Prostate gland (tissue), 2 donors: ENCODE results near the gene PITX1. TPM values are rescaled to one million over a fixed set of nuclear protein-coding genes. Genes with fewer than 3 reads are reported as not detected.

ENCODE experiments used
- DNase-seq: peaks from one replicate; pipeline ENCODE4 v3.0.0-alpha.2; 2019; ENCODE audit warnings: low spot score
- H3K27ac ChIP-seq, 2 donors: fragments of 200-600 bp; sonication (generic); 2 replicates each; pipeline ENCODE4 v1.5.1; 2017 to 2019
- H3K27me3 ChIP-seq: fragments of 200-600 bp; sonication (generic); replicated peaks from 2 replicates; pipeline ENCODE4 v1.5.1; 2019; ENCODE audit not compliant: insufficient read depth
- H3K36me3 ChIP-seq, 2 donors: fragments of 200-600 bp; sonication (generic); 1 replicate in 1 of 2; 2 replicates in 1 of 2; pipeline versions ENCODE4 v1.5.1 to v1.8.1; 2017 to 2019
- H3K4me1 ChIP-seq: fragments of 200-600 bp; sonication (generic); replicated peaks from 2 replicates; pipeline ENCODE4 v1.5.1; 2019
- H3K4me3 ChIP-seq, 2 donors: fragments of 200-600 bp; sonication (generic); 2 replicates each; pipeline ENCODE4 v1.5.1; 2017 to 2019
- H3K9me3 ChIP-seq: fragments of 200-600 bp; sonication (generic); 2 replicates; pipeline ENCODE4 v1.5.1; 2017
- CTCF ChIP-seq, 4 experiments: fragments of 200-600 bp in 2 of 4; fragments of 450-650 bp in 2 of 4; sonication (generic) in 2 of 4; IDR thresholded peaks; 1 replicate in 3 of 4; 2 replicates in 1 of 4; pipeline ENCODE4 v1.5.1; 2016 to 2019; ENCODE audit warnings: antibody characterized with exemption in 4 of 4, mild to moderate bottlenecking in 2 of 4, moderate library complexity in 2 of 4
- POLR2A ChIP-seq: fragments of 450-650 bp; IDR thresholded peaks from one replicate; pipeline ENCODE4 v1.6.1; 2016; ENCODE audit warnings: antibody characterized with exemption, mild to moderate bottlenecking
- POLR2AphosphoS5 ChIP-seq: sonication (generic); formaldehyde crosslinking; IDR thresholded peaks from one replicate; pipeline ENCODE4 v1.6.1; 2017; ENCODE audit warnings: antibody characterized with exemption
- WGBS: methylation state at CpG from one replicate; pipeline ENCODE4 v1.1.5; 2018; 5-methylcytosine and 5-hydroxymethylcytosine counted together
- intact Hi-C: fragments of 100-400 bp; cut with DNase I; formaldehyde crosslinking; loops from one replicate; pipeline ENCODE4 v1.14.2; 2022
- total RNA-seq, 2 donors: library from RNA; depleted of rRNA; stranded (reverse); fragments of >200 nt; gene quantifications; one replicate each; pipeline ENCODE4 v1.1.0, GENCODE V29; 2016

PITX1 gene
- total RNA-seq, 2 donors from 2014 or later, result 6.8 to 50.6 TPM

GRCh38 chr5:135063056-135063445, 29.0 kb upstream of the PITX1 start:
- H3K4me3 ChIP-seq, result no peak overlapping the region

GRCh38 chr5:135062216-135063055, 28.4 kb upstream of the PITX1 start:
- intact Hi-C loops, result no loop called here
- Histone ChIP-seq H3K4me1 (peaks cover 3% of the 10 kb centered on the region), H3K27me3 (peaks cover 20% of the 10 kb centered on the region), H3K9me3 (no peaks in the 10 kb centered on the region), H3K27ac (no peak overlapping the region), H3K36me3 (no peaks in the 10 kb centered on the region), H3K4me3 (no peak overlapping the region)
- DNase-seq, result no peak
- TF ChIP-seq CTCF (IDR thresholded peaks at IDR 0.05) (no peak), POLR2AphosphoS5 (no peak), POLR2A (no peak)
- WGBS, result 75% methylated on average over 16 of the region's 17 CpGs

More at GRCh38 chr5:135063056-135063445, 29.0 kb upstream of the PITX1 start:
- Histone ChIP-seq H3K27me3 (peaks cover 20% of the 10 kb centered on the region), H3K36me3 (no peaks in the 10 kb centered on the region), H3K27ac (no peak overlapping the region), H3K4me1 (peaks cover 3% of the 10 kb centered on the region), H3K9me3 (no peaks in the 10 kb centered on the region)
- intact Hi-C loops, result no loop called here
- TF ChIP-seq POLR2AphosphoS5 (no peak), CTCF (IDR thresholded peaks at IDR 0.05) (no peak), POLR2A (no peak)
- 97% methylated on average over 8 of the region's 8 CpGs for WGBS
- no peak for DNase-seq

GRCh38 chr5:135061001-135061400, 27.0 kb upstream of the PITX1 start:
- H3K4me1 ChIP-seq, result peaks cover 3% of the 10 kb centered on the region
- H3K27me3 ChIP-seq, result peaks cover 20% of the 10 kb centered on the region
- H3K27ac ChIP-seq, result no peak overlapping the region
- 89% methylated on average over 6 of the region's 6 CpGs for WGBS
- intact Hi-C loops, result no loop called here
- no peaks in the 10 kb centered on the region for H3K9me3 ChIP-seq
- H3K4me3 ChIP-seq, result no peak overlapping the region
- no peak for DNase-seq
- TF ChIP-seq CTCF (IDR thresholded peaks at IDR 0.05) (no peak), POLR2A (no peak), POLR2AphosphoS5 (no peak)
- no peaks in the 10 kb centered on the region for H3K36me3 ChIP-seq

- no peaks in the 10 kb centered on the region for H3K4me1 ChIP-seq
- TF ChIP-seq CTCF (IDR thresholded peaks at IDR 0.05), result no peak
- TF ChIP-seq POLR2A, result no peak
- TF ChIP-seq POLR2AphosphoS5, result no peak
- intact Hi-C loops, result no loop called here
- WGBS, result 90% methylated on average over 3 of the region's 3 CpGs
- H3K36me3 ChIP-seq, result no peaks in the 10 kb centered on the region
- no peak overlapping the region for H3K4me3 ChIP-seq
- no peak for DNase-seq
- no peaks in the 10 kb centered on the region for H3K9me3 ChIP-seq
- H3K27me3 ChIP-seq, result peaks cover 20% of the 10 kb centered on the region
- H3K27ac ChIP-seq, result no peak overlapping the region
Observed at GRCh38 chr5:135060021-135060420, 26.0 kb upstream of the PITX1 start.
